DOHH2 (cell line): ENCODE measurements around the gene PCED1B.

Experiments
- H3F3A ChIP-seq: fragments of 200-600 bp; sonication (generic), shearing (Covaris generic); 2 replicates; pipeline ENCODE4 v1.6.0; 2016; ENCODE audit warnings: antibody characterized with exemption, mild to moderate bottlenecking; ENCODE audit not compliant: control insufficient read depth, insufficient read depth
- H3K27ac ChIP-seq: fragments of 200-600 bp; sonication (generic); 2 replicates; pipeline ENCODE4 v1.5.1; 2014; ENCODE audit warnings: low read depth, mild to moderate bottlenecking, low read length, moderate library complexity
- H3K27me3 ChIP-seq: fragments of 200-600 bp; sonication (generic); 2 replicates; pipeline ENCODE4 v1.6.1; 2014; ENCODE audit warnings: mild to moderate bottlenecking, low read length, mixed read lengths; ENCODE audit not compliant: control insufficient read depth
- H3K36me3 ChIP-seq: fragments of 200-600 bp; sonication (generic); 2 replicates; pipeline ENCODE4 v1.6.1; 2014; ENCODE audit warnings: mild to moderate bottlenecking, low read length, moderate library complexity, mixed read lengths; ENCODE audit not compliant: control insufficient read depth
- H3K4me1 ChIP-seq: fragments of 200-600 bp; sonication (generic); 2 replicates; pipeline ENCODE4 v1.6.1; 2014; ENCODE audit warnings: mild to moderate bottlenecking, low read length, mixed read lengths; ENCODE audit not compliant: control insufficient read depth
- H3K4me2 ChIP-seq: fragments of 200-600 bp; sonication (generic); 2 replicates; pipeline ENCODE4 v1.6.0; 2014; ENCODE audit warnings: mild to moderate bottlenecking, low read length, moderate library complexity
- H3K4me3 ChIP-seq: fragments of 200-600 bp; sonication (generic); 2 replicates; pipeline ENCODE4 v1.5.1; 2014; ENCODE audit warnings: mild to moderate bottlenecking, low read length, mixed read lengths
- H3K79me2 ChIP-seq: fragments of 200-600 bp; sonication (generic); 2 replicates; pipeline ENCODE4 v1.6.1; 2014; ENCODE audit warnings: mild to moderate bottlenecking, low read length, mixed read lengths; ENCODE audit not compliant: control insufficient read depth
- H3K9me2 ChIP-seq: fragments of 200-600 bp; sonication (generic); replicated peaks from 2 replicates; pipeline ENCODE4 v1.6.1; 2014; ENCODE audit warnings: mild to moderate bottlenecking, low read length, mixed read lengths; ENCODE audit not compliant: control insufficient read depth
- H3K9me3 ChIP-seq: fragments of 200-600 bp; sonication (generic); 2 replicates; pipeline ENCODE4 v1.6.1; 2014; ENCODE audit warnings: antibody characterized with exemption, low read length, mixed read lengths; ENCODE audit not compliant: control insufficient read depth, insufficient read depth
- H4K20me1 ChIP-seq: fragments of 200-600 bp; sonication (generic); 2 replicates; pipeline ENCODE4 v1.6.0; 2014; ENCODE audit warnings: low read depth, mild to moderate bottlenecking, antibody characterized with exemption, low read length, moderate library complexity; ENCODE audit not compliant: control insufficient read depth, insufficient read depth
- CTCF ChIP-seq: fragments of 200-600 bp; sonication (generic); IDR thresholded peaks from one replicate; pipeline ENCODE4 v1.5.1; 2014; ENCODE audit warnings: antibody characterized with exemption, mild to moderate bottlenecking, low read depth, low read length; ENCODE audit not compliant: poor library complexity, severe bottlenecking
- EZH2phosphoT487 ChIP-seq: fragments of 200-600 bp; sonication (generic); IDR thresholded peaks from 2 replicates; pipeline ENCODE4 v1.6.1; 2017; ENCODE audit warnings: borderline replicate concordance, mild to moderate bottlenecking, antibody characterized with exemption, low read length, moderate library complexity, mixed read lengths

PCED1B gene

GRCh38 chr12:47075192-47076084 is 4.0 kb upstream of the PCED1B start:
- no peak overlapping the region for H3K27ac ChIP-seq
- H3K36me3 ChIP-seq: no peaks in the 10 kb centered on the region
- peaks cover 15% of the 10 kb centered on the region for H3K4me1 ChIP-seq
- no peaks in the 10 kb centered on the region for H3F3A ChIP-seq
- no peaks in the 10 kb centered on the region for H4K20me1 ChIP-seq
- H3K27me3 ChIP-seq: peaks cover 32% of the 10 kb centered on the region
- no peaks in the 10 kb centered on the region for H3K9me2 ChIP-seq
- TF ChIP-seq CTCF: no peak
- no peak for TF ChIP-seq EZH2phosphoT487
- no peaks in the 10 kb centered on the region for H3K79me2 ChIP-seq
- no peaks in the 10 kb centered on the region for H3K9me3 ChIP-seq
- H3K4me3 ChIP-seq: no peak overlapping the region
- no peak overlapping the region for H3K4me2 ChIP-seq

- no peaks in the 10 kb centered on the region for H3K79me2 ChIP-seq
- H3K27me3 ChIP-seq: peaks cover 38% of the 10 kb centered on the region
- H3K4me1 ChIP-seq: peaks cover 32% of the 10 kb centered on the region
- no peak overlapping the region for H3K27ac ChIP-seq
- H3K9me2 ChIP-seq: no peaks in the 10 kb centered on the region
- H3K4me3 ChIP-seq: no peak overlapping the region
- H3K36me3 ChIP-seq: no peaks in the 10 kb centered on the region
- H3K9me3 ChIP-seq: no peaks in the 10 kb centered on the region
- no peak overlapping the region for H3K4me2 ChIP-seq
- no peaks in the 10 kb centered on the region for H4K20me1 ChIP-seq
- TF ChIP-seq CTCF: no peak
- no peak for TF ChIP-seq EZH2phosphoT487
- H3F3A ChIP-seq: peaks cover 9% of the 10 kb centered on the region; the same call in 1 of the 2 replicates
Measured at GRCh38 chr12:47077206-47078085, 2.0 kb upstream of the PCED1B start.

- Histone ChIP-seq H3K79me2 (no peaks in the 10 kb centered on the region), H3F3A (peaks cover 9% of the 10 kb centered on the region; the same call in 1 of the 2 replicates), H3K4me3 (no peak overlapping the region), H3K4me2 (no peak overlapping the region), H3K27me3 (peaks cover 38% of the 10 kb centered on the region), H3K36me3 (no peaks in the 10 kb centered on the region), H3K27ac (no peak overlapping the region), H3K4me1 (peaks cover 32% of the 10 kb centered on the region), H3K9me2 (no peaks in the 10 kb centered on the region), H4K20me1 (no peaks in the 10 kb centered on the region), H3K9me3 (no peaks in the 10 kb centered on the region)
- TF ChIP-seq EZH2phosphoT487: no peak
- TF ChIP-seq CTCF: no peak
Measured at GRCh38 chr12:47078086-47078395, 1.4 kb upstream of the PCED1B start.
